Measurements from ENCODE around the gene PSTPIP1.

PSTPIP1 gene

DNA sequence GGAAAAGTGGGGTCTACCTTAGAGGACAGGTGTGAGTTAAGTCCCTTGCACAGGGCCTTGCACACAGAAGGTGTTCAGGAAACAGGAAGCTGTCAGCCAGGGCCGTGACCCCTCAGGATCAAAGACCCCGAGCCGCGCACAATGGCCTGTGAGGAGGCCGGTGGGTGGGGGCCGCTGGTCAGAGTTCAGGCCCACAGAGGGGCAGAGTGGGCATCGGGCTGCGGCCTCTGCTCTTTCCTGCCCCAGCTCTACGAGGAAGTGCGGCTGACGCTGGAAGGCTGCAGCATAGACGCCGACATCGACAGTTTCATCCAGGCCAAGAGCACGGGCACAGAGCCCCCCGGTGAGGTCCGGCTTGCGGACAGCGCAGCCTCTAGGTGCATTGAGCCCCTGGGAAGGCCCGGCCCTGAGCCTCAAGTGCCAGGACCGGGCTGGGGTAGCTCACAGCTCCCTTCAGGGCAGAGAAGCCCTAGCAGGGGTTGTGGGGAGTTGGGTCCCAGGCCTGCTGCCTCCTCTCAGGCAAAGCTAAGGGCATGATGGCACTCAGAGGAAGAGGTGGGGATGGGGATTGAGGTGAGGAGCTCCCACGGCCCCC is 37.2 kb downstream of the PSTPIP1 start:
- no peak for DNase-seq

DNA sequence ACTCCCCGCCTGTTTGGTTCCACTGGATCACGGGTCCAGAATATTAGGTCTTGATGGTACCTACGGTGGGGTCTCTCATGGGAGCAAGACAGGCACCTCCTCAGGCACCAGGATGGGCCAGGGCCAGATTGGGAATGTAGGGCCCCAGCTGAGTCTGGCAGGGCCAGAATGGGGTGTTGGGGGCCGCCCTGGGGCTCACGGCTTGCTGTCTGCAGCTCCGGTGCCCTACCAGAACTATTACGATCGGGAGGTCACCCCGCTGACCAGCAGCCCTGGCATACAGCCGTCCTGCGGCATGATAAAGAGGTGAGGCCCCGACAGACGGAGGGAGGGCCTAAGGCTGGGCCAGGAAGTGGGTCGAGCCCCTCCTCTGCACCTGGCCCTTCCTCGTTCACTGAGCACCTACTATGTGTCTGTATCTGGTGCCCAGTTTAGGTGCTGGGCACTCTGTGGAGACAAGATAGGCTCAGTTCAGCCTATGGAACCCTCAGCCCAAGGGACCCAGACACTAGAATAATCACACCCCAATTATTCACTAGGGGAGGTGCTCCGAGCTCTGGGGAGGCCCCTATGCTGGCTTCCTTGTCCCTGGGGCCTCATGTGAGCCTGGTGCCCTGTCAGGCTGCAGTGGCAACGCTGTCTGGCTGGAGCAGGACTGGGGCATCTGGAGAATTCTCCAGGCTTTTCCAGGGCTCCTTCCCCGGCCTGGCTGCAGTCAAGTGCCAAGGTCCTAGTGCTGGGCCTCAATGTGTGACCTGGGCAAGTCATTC is 37.9 kb downstream of the PSTPIP1 start:
- DNase-seq = no peak

DNA sequence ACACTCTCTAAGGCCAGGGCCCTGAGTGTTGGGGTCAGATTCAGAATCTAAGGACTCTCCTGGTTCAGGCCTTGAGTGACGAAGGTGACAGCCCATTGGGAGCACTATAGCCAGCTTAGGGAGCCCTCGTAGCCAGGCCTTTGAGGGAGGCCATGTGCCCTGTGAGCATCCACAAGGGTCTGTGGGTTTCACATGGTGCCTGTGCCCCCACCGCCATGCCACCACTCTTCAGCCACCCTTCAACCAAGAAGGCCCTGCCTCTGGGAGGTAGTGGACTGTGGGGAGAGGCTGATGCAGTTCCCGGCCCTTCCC is 38.4 kb downstream of the PSTPIP1 start:
- no peak for DNase-seq

DNA sequence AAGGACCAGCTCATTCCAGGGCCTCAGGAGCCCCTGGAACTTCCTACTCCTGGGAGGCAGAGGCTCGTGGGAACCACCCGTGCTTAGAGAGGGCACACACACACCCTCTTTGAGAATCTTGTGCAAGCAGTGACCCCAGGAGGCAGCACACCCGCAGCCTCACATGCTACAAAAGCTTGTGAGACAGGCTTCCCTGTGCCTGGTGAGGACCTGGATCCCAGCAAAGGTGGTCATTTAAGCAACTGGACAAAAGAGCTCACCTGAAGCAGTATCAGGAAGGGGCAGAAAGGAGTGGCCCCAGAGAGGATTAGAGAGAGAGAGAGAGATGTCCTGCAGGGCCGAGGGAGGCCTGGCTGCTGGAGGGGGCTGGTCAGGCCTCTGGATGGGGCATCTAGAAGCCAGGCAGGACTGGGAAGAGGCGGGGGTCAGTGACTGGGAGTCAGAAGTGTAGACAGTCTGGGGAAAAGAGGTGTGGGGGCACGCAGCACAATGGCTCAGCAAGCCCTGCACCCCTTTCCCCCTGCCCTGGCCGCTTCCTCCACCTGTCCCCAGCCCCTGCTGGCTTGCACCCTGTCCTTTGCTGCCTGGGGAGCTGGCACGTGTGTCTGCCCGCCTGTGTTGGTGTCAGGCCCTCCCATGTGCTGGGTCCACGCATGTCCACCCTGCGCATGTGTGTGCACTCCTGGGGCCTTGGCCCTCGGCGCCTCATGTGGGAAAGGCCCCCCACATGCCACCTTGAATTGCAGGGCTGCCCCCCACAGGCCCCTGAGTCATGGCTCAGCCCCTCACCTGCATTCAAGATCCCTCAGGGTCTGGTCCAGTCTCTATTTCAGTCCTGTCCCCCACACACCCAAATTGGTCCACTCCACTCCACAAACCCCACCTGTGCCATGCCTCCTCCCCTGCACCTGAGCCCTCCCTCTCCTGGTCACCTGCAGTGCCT is 39.1 kb downstream of the PSTPIP1 start:
- no peak for DNase-seq

DNA sequence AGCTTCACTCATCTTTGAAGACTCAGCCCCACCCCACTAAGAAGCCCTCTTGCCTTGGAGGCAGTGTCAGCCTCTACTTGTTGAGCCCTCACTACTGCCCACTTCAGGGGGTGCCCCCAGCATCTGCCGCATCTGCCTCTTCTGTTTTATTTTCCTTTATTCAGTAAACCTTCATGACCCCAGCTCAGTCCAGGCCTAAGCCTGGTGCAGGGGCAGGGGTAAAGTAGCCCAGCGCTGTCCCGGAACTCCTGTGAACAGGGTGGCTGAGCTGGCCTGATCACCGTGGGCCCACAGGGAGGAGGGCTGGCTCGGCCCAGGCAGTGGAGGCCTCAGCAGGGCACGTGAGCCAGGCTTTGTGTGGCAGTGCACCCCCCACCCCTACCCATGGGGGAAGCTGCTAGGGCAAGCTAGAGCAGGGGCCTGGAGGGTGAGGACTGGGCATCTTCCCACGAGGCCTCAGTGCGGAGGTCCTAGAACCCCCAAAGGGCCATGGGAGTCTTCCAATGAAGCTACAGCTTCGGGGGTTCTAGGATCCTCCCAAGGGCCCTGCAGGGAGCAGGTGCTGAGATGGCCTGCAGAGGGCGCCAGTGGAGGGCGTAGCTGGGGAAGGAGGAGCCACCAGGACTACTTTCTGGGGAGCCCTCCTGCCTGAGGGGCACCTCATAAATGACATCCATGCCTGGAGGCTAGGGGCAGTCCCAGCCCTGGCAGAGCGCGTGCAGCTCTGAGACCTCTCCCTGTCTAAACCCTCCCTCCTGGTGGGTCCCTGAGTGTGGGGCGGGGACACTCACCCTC is 40.0 kb downstream of the PSTPIP1 start:
- DNase-seq = peak; percentile 34

DNA sequence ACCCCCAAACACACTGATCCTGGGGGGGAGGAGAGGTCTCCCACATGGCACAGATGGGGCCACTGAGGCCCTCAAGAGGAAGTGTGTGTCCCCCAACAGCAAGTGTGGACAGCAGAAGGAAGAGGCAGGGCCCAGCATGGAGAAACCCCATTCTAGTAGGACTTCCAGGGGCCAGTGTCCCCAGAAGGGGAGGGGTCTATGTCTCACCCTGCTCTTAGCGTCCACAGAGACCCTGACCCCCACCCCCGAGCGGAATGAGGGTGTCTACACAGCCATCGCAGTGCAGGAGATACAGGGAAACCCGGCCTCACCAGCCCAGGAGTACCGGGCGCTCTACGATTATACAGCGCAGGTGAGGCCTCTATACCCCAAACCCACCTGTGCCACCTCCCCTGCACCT is 40.7 kb downstream of the PSTPIP1 start:
- no peak for DNase-seq

DNA sequence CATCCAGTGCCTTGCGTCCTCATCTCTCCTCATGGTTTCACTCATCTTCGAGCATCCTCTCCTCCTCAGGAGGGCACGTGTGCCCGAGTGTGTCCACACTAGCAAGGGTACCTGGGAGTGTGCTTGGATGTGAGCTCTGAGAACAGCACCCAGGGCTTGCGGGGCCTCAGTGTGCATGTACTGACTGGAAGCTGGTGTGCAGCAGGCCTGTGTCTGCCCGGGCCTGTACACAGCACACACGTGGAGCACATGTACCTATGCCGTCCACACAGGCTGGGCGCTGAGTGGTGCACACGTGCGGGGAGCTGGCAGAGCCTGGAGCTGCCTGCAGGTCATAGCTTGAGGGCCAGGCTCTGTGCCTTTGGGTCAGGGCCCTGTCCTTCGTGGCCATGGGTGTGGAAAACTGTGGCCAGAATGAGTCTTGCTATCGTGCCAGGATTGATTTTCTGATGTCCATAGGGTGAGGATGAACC is 41.1 kb downstream of the PSTPIP1 start:
- DNase-seq = no peak

DNA sequence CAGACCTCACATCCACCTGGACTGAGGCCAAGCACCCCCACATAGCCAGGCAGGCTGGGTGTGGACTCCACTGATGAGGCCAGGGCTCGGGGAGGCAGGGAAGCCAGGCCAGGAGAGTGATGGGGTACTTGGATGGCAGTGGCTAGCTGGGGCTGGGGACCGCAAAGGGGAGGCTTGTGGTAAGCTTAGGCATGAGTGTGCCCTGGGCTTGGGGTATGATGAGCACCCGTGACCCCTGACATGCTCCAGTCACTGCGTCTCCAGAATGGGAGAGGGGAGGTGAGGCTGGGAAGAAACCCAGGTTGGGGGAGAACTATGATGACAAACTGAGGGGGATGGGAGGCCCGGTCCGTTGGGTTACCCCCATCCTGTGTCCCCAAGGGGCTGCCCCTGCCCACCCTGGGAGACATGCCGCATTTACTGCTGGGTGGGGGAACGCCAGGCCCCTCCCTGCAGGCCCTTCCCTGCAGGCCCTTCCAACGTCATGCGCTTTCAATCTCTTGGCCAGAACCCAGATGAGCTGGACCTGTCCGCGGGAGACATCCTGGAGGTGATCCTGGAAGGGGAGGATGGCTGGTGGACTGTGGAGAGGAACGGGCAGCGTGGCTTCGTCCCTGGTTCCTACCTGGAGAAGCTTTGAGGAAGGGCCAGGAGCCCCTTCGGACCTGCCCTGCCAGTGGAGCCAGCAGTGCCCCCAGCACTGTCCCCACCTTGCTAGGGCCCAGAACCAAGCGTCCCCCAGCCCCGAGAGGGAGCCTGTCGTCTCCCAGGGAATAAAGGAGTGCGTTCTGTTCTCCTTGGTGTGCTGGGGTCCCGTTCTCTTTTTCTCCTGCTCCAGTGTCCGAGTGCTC is 41.8 kb downstream of the PSTPIP1 start:
- no peak for DNase-seq

DNA sequence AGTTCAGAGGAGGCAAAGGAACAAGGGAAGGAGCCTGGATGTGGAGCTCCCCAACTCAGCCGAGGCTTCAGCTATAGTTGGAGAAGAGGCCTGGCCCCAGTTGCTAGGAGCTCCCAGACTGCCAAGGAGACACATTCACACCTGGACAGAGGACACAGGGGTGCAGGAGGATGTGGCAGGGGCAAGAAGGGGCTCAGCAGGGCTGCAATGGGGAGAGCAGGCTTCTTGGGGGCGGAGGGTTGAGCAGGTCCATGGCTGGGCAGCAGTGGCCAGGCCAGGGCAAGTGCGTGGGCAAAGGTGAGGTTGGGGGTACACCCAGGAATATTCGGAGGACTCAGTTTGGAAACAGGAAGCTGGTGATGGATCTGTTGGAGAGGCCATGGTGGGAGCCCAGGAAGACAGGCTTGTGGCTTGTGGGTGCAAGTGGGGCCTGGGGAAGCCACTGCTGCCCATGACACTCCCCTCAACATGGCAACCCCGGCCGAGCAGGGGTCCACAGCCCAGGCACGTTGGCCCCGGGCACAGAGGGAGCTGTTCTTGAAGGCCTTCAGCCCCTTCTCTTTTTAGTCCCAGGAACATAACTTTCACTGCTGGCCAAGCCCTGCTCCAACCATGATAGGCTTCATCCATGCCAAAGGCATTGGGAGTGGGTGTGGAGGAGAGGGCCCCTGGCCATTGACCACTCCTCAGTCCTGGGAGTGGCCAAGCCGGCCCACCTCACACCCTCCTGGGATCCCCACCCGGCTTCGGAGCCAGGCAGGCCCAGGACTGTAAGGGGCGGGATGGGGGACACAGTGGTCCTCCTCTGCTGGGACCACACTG is 42.7 kb downstream of the PSTPIP1 start:
- DNase-seq = no peak

DNA sequence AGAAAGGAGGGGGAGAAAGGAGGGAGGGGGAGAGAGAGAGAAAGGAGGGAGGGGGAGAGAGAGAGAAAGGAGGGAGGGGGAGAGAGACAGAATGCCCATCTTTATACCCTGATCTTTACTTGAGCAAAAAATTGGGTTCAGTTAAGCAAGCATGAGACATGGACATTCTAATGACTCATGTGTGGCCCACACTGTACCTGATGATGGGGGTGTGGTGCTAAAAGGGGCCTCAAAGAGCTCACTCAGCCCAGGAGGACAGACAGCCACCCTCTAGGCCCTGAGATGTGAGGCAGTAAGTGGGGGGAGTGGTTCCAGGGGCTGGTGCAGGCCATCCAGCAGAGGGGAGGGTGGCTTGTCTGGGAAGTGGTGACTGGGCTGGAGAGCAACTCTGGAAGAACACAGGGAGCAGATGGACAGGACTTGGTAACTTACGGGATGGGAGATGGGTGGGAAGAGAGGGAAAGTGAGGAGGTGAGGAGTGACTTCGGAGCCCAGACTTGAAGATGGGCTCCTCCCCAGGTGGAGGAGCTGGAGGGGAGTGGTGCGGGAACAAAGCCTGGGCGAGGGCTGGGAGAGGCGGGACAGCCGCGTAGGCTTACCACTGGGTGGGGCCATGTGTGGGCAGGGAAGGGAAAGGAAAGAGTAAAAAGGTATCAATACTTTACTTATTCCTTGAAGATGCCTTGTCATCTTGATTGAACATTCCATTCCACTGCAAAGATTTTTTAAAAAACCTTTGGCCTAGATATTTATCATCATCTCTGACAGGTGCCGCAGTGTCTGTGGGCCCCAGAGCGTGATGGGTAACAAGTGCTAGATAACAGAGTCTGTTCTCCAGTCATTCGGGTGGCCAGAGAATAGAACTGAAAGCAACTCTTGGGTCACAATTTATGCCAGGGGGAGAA is 43.6 kb downstream of the PSTPIP1 start:
- DNase-seq = no peak

DNA sequence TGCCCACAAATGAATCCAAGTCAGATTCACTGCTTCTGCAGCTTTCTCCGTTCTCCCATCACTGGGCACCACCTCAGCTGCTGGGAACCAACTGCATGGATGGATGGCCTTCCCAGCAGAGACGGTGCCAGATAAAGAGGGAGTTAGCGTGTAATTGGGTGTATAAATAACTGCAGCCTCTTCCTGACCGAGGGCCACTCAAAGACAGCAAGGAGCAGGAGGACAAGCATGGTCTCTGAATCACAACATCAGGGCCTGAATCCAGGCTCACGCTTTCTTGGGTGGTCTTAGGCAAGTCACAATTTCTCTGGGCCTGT is 44.2 kb downstream of the PSTPIP1 start:
- no peak for DNase-seq

DNA sequence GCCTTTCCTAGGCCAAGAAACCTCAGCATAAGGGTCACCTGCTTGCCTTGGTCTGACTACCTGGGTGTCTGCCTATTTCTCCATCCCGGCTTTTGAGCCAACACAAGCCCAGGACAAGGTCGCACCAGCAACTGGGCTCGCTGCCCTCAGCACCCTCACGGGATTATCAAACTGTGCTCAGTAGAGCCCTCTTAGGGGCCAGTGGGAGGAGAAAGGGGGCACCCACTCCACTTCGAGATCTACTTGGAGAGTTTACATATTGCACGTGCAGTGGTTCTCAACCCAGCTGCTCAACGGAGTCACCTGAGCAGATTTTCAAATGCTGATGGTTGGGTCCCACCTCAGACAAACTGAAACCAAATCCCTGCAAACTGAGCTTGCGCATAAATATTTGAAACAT is 44.9 kb downstream of the PSTPIP1 start:
- DNase-seq = no peak

DNA sequence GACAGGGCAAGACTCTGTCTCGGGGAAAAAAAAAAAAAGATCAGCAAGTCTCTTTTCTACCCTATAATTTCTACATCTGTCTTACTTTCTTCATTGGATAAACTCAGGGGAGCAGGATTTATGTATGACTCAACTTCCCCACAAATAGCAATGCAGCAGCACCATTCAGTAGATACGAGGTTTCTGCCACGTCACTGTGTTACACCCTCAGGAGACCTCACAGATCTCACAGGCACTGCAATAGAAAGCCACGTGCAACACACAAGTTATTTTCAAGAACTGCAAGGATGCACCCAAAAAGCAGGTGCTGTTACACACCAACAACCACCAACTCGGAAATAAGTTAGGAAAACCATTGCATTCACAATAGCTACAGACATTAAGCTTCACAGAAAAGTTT is 45.7 kb downstream of the PSTPIP1 start:
- no peak for DNase-seq

DNA sequence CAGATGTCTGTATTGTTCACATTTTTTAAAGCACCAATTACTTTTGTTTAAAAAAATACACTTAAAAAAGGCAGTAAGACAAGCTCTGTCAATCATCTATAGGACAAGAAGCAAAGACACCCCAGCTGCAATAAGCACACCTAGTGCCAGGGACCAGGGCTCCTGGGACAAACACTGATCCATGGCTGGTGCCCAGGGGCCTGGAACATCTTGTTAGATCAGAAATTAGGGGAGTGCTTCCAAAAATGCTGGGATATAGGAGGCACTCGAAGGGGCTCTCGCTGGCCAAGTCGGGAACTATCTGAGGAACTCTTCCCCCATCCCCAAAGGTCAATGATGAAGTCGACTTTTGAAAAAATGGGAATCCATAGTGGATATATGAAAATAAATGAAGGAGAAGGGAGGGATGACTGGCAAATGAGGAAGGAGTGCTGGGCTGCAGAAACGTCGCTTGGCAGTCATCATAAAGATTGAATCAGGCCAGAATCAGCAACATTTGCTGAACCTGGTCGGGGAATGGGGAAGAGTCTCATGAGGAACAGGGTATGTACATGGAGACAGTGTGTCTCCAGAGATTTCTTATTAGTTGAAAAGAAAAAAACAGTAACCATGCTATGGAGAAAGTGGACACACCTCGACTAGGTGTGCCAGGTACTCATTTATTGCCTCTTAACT is 47.5 kb downstream of the PSTPIP1 start:
- no peak for DNase-seq

DNA sequence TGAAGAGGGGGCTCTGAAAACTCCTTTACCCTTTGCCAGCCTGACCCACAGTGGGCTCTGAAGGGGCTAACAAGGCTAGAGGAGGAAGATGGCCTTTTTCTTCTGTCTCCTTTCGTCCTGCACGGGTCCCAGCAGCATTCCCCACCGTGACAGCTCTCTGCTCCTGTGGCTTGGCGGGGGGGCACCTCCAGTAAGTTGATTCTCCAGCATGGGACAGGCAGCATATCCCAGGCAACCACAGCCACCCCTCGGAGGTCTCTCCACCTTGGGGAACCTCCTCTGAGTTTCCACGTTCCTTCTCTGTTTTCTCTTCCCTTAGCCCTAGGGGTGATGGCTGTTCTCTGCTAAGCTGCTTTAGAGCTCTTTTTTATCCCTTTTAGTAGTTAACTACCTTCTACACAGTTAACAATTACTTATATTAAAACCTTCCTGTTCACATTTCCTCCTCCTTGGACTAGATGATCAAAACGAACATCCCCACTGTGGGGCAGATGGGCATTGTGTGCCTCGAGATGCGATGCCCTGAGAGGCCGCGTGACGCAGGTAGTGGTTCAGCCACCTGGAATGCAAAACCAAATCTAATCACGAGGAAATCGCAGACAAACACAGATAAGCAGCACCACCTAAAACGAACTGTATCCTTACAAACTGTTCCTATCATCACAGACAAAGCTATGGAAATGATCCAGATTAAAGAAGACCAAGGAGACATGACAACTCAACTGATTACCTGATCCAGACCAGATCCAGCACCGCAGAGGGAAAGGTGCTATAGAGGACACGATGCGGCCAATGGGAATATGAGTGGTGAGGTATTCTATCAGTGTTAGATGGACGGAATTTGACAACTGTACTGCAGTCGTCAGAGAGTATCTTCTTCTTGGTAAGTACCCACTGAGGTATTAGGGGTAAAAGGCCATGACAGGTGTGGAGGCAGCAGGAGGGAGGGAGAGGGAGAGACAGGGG is 48.3 kb downstream of the PSTPIP1 start:
- DNase-seq = no peak

DNA sequence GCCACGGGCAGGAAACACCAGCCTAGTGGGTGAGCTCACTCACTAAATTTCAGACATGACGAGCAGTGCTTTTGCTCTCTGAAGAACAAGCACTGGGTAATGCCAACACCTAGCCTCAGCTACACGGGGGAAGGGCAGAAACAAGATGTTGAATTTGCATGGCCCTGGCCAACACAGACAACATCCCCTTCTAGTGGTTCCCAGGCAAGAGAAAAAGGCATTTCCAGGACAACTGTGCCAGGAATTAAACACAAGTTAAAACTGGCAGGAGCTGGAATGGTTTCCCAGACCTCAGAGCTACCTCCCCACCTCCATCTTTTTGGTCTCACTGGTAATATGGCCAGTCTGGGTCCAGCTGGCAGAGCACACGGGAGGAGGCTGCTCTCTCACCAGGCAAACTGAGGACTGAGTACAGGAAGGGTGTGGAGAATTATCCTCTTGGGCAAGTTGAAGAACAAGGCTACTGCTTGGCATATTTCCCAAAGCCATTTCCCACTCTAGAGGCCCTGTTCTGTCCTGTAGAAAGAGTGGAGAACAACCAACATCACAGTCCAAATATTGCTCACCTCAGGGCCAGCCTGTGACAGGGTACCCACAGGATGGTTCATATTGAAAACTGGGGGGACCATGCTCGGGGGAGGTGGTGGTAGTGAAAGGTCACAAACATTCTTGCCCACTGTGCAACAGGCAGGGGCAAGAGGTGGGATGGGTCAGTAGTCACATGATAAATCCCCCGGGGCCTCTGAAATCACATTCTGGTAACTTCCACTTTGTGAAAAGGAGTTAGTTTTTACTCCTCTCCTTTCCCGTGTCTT is 49.5 kb downstream of the PSTPIP1 start:
- DNase-seq = no peak

DNA sequence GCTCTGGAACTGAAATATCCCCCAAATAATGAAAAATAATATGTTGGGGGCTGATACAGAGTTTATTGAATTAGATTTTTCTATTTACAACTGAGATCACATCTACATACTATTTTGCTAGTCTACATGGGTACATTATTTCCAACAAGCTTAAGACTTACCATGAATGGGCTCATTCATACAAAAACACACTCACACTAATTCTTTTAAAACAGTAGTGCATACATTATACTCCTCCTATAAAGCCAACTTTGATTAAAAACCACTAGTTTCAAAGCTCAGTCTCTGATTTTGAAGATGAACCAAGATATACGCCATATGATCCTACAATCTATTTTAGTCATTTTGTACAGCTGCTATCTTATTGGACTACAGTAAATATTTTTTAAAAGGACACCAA is 51.1 kb downstream of the PSTPIP1 start:
- DNase-seq = no peak
